Stimulated activated CD4-positive, alpha-beta T cell treated with anti-CD3 and anti-CD28 coated beads, TNF-alpha, amount 100 ng/mL, for 24 hours (primary cell): Measurements from ENCODE around the gene ABCG5.

Source experiments
- DNase-seq, 3 experiments: peaks; one replicate each; pipeline ENCODE4 v3.0.0-alpha.2; 2020; ENCODE audit warnings: low read depth in 3 of 3

Gene ABCG5

GRCh38 chr2:43841949-43842865 is 3.6 kb upstream of the ABCG5 start:
- no peak for DNase-seq

GRCh38 chr2:43840965-43841364 is 2.3 kb upstream of the ABCG5 start:
- DNase-seq = no peak

DNA sequence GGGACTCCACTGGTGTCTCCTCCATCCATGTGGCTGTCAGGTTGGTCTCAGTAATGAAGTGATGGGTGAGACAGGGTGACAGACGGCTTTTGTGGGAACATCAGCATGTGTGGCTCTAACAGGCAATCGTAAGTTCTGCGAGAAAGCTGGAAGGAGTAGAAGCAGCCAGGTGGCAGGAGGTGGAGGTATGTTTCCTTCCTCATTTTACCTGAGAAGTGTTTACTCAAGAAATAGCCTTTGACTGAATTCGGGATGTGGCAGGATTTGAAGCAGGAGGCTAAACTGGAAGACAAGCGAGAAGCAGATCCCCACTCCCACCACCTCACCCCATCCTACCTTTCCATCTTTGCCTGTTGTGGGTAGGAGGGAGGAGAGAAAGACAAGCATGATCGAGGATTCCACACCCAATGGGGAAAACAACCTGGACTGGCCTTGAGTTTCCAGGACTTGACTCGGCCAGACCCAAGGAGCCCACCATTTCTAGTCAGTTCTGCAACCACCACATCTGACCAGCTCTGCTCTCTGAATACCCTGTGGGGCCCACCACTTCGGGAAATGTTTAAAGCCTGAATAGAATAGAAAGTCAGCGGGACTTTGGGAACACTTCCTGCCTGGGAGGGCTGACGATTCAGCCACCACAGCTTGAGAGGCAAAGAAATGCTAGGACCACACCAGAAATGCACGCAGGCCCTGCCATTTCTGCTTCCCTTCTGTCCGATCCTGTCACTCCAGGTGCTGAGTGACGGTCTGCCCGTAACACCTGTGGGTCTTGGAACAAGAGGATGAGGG is 1.3 kb upstream of the ABCG5 start:
- no peak for DNase-seq

DNA sequence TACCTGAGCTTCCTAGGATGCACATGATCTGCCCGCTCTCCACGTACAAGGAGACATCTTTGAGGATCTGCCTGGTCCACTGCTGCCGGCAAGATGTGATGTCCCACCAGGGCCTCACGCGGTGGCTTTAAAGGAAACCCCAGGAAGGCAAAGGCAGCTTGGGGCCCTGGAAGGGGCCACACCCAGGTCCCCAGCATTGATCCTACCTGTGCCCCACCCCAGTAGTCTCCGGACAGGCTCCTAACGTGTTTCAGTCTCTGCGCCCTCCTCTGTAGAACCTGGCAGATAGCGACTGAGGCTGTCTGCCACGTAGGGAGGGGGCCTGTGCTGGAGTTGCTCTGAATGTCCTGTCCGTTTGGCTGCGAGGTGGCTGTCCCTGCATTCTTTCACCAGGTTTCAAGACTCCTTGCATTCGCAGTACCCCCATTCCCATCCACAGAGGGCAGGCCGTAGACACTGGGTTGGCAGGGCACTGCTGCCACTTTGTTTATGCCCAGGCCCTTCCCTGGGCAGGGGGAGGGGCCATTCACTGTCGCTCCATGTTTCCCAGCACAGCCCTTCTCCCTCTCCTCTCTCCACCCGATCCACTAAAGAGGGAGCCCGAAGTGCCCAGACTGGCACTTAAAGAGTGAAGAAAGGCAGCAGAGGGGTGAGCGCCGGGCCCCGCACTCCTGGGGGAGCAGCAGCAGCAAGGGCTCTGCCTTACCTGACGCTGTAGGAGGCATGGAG is 644 bp downstream of the ABCG5 start:
- no peak for DNase-seq

- no peak for DNase-seq
These were observed 1.6 kb downstream of the ABCG5 start for GRCh38 chr2:43837033-43837432.

GRCh38 chr2:43832457-43832856 is 6.2 kb downstream of the ABCG5 start:
- no peak for DNase-seq

DNA sequence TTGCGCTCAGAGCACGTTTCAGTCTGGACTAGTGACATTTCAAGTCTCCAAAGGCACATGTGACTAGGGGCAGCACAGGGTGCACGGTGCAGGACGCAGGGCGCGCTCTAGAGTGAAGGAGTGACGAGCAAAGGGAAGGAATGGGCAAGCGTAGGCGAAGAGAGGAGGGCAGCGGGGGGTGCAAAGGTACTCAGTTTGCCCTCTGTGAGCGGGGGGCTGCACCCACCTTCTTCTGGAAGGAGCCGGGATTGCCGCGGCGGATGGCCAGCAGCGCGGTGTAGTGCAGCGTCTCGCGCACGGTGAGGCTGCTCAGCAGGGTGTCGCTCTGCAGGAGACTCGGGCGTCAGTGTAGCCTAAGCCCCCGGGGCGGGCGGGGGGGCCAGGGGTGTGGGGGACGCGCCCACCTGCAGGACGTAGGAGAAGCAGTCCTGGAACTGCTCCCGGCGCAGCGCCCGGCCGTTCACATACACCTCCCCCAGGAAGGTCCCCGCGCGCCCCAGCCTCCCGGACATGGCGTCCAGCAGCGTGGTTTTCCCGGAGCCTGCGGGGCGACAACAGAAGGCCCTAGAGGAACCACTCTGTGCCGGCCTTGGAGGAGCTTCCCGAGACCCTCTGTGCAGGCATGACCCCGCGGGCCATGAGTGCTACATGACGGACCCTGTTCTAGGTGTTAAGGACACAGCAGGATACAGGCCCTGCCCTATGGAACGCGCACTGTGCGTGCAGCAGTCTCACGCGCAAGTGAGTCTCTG is 6.9 kb downstream of the ABCG5 start:
- DNase-seq = no peak

DNA sequence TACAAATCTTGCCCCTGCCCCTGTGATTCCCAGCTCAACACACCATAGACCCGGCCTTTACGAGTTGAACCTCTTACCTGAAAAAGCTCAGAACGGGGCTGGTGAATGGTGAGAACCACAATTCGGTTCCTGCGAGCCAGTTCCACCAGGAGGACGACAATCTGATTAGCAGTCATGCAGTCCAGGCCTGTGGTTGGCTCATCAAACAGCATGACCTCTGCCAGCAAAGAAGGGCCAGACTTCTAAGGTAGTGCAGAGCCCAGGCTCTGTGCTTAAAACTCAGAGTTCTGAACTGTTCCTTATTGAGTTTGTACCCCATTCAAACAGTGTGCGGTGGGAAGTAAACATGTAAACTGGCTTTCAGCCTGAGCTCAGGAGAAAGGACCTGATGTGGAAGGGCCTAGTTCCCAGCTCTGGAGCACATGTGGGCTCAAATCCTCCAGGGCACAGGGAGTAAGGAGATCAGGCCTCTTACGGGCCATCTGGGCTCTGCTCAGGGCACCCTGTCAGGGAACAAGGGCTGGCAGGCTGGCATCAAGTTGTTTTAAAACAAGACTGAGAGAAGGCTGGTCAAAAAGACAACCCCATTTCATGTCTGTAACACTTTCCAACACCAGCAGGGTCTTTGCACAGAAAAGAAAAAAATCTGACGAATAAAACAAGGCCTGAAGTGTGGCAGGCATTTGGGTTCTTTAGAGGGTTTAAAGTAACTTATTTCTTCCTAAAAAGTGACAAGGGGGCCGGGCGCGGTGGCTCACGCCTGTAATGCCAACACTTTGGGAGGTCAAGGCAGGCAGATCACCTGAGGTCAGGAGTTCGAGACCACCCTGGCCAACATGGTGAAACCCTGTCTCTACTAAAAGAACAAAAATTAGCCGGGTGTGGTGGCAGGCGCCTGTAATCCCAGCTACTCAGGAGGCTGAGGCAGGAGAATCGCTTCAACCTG is 12.1 kb downstream of the ABCG5 start:
- no peak for DNase-seq

- no peak for DNase-seq
These were observed 12.8 kb downstream of the ABCG5 start for GRCh38 chr2:43825841-43826240.

DNA sequence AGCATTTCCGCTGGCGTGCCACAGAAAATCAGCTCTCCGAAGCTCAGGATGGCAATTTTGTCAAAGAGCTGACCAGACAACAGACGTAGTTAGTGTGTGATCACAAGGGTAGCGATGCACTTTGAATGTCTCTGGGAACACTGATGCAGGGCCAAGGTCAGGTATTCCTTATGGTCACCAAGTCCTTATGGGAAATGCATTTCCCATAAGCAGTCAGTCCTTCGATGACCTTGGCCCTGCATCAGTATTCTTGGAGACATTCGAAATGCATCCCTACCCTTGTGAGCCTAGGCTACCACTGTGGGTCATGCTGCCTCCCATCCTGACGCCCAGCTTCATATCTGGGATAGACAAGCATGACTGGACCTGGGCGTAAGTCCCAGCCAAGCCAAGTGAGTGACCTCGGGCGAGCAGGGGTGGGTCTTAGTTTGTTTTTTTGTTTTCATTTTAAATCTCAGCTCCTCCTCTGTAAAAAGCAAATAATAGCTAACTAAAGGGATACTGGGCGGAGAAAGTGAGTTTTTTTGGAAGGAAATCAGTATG is 13.6 kb downstream of the ABCG5 start:
- no peak for DNase-seq

DNA sequence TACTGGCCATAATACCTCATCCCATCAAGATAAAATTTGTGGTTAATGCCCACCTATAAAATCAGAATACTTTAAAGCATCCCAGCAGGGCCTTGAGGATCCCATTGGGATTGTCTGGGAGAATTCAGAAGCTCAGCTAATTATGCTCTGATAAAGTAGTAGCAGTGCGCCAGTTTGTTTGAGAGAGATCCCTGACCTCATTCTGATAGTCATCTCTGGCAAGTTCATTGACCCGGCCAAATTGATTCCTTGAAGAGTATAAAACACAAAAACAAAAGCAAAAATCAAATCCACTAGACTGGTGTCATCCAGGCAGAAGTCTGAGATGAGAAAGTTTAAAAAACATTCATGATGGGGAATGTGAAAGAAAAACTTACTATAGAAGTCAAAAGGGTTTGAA is 14.1 kb downstream of the ABCG5 start:
- DNase-seq = no peak

DNA sequence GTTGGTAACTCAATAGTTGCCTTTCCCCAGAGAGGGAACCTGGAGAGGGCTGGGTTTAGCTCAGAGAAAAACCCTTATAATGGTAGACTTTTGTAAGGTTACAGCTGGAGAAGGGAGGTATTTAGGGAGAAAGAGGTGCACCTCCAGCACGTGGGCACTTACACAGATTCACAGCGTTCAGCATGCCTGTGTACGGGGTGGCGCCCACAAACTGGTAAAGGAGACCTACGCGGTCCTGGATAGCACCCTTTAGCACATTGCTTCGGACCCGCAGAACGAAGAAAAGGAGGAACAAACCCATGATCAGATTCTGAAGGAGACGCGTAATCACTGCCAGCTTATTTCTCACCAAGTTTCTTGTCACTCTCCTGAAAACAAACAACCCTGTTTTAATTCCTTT is 14.9 kb downstream of the ABCG5 start:
- no peak for DNase-seq

DNA sequence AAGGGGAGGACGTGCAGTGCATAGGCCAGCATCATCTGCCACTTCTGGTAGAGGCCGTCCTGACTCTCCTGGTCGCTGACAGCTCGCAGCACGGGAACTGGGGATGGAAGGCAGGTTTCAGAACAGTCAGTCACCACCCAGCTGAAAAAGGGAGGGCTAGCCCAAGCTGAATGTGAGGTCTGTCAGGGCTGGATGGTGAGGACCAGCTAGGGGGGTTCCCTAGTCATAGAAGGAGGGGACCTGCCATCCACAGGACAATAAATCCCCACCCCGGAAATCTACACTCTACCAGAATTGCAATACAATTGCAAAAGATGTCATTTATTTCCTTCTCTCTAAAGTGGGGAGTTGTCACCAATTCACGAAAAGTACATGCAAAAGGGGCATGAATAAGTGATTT is 15.8 kb downstream of the ABCG5 start:
- no peak for DNase-seq

DNA sequence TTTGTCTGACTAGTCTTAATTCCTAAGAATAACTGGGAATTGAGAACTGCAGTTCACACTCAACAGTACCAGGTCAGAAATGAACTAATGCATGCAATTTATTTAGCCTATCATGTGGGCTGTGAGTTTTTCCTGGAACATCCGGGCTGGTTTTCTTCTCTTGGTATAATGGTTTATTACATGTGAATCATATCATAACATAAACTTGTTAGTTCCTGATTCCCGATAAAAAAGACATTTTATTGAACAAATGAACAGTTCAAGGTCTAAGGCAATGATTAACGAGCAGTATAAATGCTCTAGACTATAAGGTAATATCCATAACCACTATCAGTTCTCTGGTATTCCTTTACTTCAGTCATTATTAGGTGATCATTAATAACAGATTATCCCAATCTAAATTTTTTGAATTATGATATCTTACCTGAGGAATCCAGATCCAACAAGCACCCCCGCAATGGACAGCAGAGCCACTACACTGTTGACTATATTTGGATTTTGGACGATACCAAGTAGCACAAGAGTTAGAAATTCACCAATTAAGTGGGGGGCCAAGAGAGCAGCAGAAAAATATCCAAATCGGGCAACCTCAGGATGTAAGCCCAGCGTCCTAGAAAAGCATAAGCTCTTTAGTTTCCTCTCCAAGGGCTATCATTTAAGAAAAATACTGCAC is 19.0 kb downstream of the ABCG5 start:
- DNase-seq = no peak

GRCh38 chr2:43818761-43819160 is 19.9 kb downstream of the ABCG5 start:
- peak in 1 of 3 experiments; percentile 14 for DNase-seq

- DNase-seq = no peak
These were observed 23.9 kb downstream of the ABCG5 start for GRCh38 chr2:43814711-43815110.

DNA sequence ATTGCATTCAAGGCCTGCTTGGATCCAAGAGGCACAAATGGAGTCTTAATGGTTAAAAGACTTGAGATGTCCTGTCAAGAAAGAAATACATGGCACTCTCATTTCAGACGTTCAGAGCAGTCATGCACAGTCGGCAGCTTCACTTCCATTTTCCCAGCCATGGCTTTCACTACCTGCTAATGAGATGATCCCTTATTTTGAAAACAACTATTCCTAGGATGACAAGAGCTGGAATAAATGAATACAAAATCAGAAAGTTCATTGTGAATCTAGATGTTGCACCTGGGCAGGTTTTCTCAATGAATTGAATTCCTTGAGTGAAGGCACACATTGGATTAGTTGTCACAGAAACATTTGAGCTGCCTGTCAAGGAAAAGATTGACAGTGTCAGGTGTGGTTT is 25.7 kb downstream of the ABCG5 start:
- DNase-seq = no peak

DNA sequence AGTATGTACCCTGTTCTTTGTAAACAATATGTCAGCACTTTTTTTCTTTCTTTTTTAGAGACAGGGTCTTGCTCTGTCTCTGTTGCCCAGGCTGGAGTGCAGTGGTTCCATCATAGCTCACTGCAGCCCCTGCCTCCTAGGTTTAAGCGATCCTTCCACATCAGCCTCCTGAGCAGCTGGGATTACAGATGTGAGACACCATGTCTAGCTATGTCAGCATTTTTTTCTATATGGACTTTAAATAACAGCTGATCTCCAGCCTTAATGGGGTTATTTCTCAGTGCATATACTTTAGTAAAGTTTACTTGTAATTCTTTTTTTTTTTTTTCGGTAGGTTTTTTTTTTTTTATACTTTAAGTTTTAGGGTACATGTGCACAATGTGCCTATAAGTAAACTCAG is 26.6 kb downstream of the ABCG5 start:
- no peak for DNase-seq

DNA sequence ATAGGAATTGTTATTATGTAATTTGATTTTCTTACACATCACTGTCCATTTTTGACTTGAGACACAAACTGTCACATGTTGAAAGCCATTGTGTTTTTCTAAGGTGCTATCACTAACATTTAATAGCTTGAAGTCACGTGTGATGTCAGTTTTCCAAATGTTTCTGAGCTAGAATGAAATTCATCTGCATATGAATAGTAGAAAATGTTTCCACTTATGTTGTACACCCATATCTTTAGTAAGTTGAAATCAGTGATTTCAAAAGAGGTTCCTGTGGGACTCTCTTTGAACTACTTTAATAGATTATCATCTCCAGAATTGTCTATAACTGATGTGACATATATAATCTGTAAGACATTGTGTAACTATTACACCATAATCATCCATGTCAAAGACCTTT is 27.8 kb downstream of the ABCG5 start:
- no peak for DNase-seq

- DNase-seq = no peak
These were observed 28.2 kb downstream of the ABCG5 start for GRCh38 chr2:43810452-43810851.
